K562 (cell line): ENCODE results near the gene COX6B1.

ENCODE experiments used
- HDAC6 ChIP-seq: IDR thresholded peaks from 2 replicates; pipeline ENCODE4 v1.6.1; 2012; ENCODE audit warnings: low read depth, mild to moderate bottlenecking, control low read depth, inconsistent platforms, low read length, moderate library complexity
- PCBP2 ChIP-seq: fragments of 200-400 bp; formaldehyde crosslinking; IDR thresholded peaks from 2 replicates; pipeline ENCODE4 v1.6.1; 2018; ENCODE audit warnings: low read length, low read depth, mild to moderate bottlenecking, moderate library complexity; ENCODE audit not compliant: poor library complexity, severe bottlenecking
- RBM14 ChIP-seq: fragments of 200-400 bp; formaldehyde crosslinking; IDR thresholded peaks from 2 replicates; pipeline ENCODE4 v1.6.1; 2018; ENCODE audit warnings: low read depth, mild to moderate bottlenecking, low read length, moderate library complexity, borderline replicate concordance; ENCODE audit not compliant: insufficient read depth
- ZNF780A ChIP-seq: fragments of 250-450 bp; sonication (Bioruptor Pico); IDR thresholded peaks from 2 replicates; pipeline ENCODE4 v1.5.0; 2021; ENCODE audit warnings: mild to moderate bottlenecking
- TF ChIP-seq, protein P1 (sequence below), 3 experiments: IDR thresholded peaks in 2 of 3; conservative IDR thresholded peaks in 1 of 3; 2 replicates each; pipeline ENCODE4 v1.5.1; 2011 to 2012; ENCODE audit warnings: low read length in 3 of 3, mild to moderate bottlenecking in 3 of 3, control low read depth in 2 of 3, improper control_type of control experiment in 1 of 3, inconsistent platforms in 1 of 3, low read depth in 1 of 3, mixed read lengths in 1 of 3, moderate library complexity in 1 of 3; ENCODE audit not compliant: insufficient read depth in 2 of 3
- TF ChIP-seq, protein P2 (sequence below): IDR thresholded peaks from 3 replicates; pipeline ENCODE4 v1.6.1; 2011; ENCODE audit warnings: borderline replicate concordance, mild to moderate bottlenecking, moderate library complexity; ENCODE audit not compliant: insufficient read length; ENCODE audit errors: extremely low read depth

DNA sequence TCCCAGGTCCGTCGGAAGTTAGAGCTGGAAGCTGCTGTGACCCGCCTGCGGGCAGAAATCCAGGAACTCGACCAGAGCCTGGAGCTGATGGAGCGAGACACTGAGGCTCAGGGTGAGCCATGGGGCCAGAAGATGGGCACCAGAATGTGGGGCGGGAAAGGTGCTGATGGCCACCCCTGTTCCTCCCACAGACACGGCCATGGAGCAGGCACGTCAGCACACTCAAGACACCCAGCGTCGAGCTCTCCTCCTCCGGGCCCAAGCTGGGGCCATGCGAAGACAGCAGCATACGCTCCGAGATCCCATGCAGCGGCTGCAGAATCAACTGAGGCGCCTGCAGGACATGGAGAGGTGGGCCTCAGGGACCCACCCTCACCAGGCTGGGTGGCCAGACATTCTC is 33.1 kb upstream of the COX6B1 start:
- TF ChIP-seq, protein P1, sequence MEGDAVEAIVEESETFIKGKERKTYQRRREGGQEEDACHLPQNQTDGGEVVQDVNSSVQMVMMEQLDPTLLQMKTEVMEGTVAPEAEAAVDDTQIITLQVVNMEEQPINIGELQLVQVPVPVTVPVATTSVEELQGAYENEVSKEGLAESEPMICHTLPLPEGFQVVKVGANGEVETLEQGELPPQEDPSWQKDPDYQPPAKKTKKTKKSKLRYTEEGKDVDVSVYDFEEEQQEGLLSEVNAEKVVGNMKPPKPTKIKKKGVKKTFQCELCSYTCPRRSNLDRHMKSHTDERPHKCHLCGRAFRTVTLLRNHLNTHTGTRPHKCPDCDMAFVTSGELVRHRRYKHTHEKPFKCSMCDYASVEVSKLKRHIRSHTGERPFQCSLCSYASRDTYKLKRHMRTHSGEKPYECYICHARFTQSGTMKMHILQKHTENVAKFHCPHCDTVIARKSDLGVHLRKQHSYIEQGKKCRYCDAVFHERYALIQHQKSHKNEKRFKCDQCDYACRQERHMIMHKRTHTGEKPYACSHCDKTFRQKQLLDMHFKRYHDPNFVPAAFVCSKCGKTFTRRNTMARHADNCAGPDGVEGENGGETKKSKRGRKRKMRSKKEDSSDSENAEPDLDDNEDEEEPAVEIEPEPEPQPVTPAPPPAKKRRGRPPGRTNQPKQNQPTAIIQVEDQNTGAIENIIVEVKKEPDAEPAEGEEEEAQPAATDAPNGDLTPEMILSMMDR (IDR thresholded peaks at IDR 0.05 in 2 of 3, conservative IDR thresholded peaks at IDR 0.05 in 1 of 3; ENCODE audit: insufficient read depth in 2 of 3, low read depth in 1 of 3, low read length in 3 of 3): no peak
- TF ChIP-seq RBM14: no peak
- TF ChIP-seq ZNF780A: no peak
- TF ChIP-seq, protein P2, sequence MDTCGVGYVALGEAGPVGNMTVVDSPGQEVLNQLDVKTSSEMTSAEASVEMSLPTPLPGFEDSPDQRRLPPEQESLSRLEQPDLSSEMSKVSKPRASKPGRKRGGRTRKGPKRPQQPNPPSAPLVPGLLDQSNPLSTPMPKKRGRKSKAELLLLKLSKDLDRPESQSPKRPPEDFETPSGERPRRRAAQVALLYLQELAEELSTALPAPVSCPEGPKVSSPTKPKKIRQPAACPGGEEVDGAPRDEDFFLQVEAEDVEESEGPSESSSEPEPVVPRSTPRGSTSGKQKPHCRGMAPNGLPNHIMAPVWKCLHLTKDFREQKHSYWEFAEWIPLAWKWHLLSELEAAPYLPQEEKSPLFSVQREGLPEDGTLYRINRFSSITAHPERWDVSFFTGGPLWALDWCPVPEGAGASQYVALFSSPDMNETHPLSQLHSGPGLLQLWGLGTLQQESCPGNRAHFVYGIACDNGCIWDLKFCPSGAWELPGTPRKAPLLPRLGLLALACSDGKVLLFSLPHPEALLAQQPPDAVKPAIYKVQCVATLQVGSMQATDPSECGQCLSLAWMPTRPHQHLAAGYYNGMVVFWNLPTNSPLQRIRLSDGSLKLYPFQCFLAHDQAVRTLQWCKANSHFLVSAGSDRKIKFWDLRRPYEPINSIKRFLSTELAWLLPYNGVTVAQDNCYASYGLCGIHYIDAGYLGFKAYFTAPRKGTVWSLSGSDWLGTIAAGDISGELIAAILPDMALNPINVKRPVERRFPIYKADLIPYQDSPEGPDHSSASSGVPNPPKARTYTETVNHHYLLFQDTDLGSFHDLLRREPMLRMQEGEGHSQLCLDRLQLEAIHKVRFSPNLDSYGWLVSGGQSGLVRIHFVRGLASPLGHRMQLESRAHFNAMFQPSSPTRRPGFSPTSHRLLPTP: no peak
- TF ChIP-seq HDAC6: no peak
- TF ChIP-seq PCBP2: no peak
